ENCODE data around the gene SYMPK.
"Not testable (repeated sequence)": the region's sequence is repeated elsewhere in the genome, so short reads cannot be mapped to it uniquely, and the experiment has no call there.

The SYMPK gene

DNA sequence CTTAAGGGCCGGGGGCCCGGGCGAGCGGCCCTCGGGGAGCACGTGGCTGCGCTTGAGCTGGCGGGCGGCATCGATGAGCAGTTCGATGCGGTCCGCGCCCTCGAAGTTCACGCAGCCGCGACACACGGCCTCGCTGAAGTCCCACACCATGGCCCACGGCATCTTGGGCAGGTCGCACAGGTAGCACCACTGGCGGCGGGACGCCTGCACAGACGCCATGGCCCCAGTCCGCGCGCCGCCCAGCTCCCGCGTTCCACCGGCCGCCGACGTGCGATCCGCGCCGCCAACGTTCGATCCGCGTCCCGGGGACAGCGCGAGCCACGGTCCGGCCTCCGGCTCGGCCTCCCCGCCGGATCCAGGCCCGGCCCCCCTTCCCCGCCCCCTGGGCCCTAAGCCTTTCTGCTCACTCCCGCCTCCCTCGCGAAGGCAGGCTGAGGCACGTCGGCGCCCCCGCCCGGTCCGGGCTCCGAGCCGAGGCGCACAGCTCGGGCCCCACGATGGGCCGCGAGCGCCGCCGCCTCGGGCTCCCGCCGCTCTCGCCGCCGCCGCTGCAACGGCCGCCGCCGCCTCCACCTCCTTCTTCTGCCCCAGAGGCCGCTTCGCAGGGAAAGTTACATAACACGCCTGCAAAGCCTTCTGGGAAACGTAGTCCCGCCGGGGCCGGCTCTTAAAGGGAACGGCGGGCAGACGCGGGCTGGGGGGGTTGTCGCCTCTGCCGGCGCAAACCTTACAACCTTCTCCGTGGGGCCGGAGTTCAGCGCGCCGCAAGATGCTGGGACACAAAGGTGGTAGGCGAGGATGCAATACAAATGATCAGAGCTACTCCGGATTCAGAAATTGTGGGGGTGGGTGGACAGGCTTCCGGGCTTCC lies 22.8 kb upstream of the SYMPK start, which contains the start of gene IRF2BP1:
Gene IRF2BP1, minus strand, starts transcription at position 586 of the 871 bp plus-strand sequence. Its CDS starts 367 bp downstream, at position 219.
- DNase-seq (ENCODE audit: low read depth): peak; percentile 91

DNA sequence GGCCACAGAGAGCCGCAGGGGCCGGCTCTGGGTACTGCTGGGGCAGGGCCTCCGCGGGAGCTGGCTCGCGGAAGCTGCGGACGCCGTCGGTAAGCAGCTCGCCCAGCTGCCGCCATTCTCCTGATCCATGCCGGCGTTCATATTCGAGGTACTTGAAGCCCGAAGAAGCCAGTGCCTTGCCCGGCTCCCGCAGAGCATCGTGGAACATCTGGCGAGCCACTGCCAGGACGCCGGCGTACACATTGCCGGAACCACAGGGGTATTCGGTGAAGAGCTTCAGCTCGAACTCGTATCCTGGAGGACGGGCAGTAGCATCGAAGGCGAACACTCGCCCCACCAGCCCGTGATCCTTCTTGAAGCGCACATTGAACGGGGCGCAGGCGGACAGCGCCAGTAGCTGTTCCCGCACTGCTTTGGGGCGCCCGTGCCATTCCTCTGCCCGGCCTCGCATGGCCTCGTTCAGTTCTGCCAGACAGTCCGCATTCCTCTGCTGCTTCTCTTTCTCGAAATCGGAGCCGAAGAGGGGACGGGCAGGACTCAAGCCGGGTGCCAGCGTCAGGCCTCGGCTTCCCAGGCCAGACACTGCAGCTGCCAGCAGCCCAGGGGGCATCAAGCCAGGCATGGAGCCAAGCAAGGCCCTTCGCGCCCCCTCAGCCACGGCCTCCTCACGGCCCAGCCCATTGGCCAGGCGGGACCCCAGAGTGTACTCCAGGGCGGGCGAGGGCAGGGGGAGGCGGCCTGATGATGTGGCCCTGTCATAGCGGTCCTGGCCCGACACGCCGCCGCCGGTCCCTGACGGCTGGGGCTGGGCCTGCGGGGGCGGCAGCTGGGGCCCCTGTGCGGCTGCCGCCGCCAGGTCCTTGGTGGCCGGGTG lies 22.0 kb upstream of the SYMPK start:
- peak; percentile 23 for DNase-seq (ENCODE audit: low read depth)

DNA sequence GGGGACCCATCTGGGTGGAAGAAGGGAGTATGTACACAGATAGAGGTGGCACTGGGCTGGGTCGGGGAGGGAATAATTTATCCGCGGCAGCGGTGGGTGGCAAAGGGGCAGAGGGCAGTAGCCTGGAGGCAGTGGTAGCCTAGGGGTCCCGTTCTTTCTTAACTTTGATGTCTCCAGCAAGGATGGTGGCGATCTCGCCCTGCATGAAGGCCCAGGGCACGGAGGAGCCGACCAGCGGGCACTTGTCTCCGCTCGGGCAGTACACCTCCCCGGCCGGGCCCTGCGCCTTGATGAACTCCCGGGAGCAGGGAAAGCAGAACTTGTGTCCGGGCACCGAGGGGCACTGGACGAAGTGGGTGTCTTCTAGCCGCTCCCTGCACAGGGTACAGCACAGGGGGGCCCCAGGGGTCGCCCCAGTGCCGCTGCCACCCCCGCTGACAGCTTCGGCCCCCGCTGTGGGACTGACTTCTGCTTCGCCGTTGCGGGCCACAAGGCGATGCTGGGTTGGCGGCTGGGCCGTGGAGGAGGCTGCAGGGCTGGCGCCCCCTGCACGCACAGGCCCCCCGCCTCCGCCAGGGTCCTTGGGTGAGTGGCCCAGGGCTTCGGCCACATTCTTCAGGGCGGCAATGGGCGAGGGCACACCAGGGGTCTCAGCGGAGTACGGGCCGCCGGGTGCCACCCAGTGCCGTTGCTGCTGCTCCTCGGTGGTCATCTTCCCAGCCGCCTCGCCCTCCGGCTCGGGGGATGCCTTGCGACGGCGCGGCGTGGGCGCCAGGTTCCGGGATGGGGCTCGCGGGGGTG lies 21.1 kb upstream of the SYMPK start:
- no peak for DNase-seq (ENCODE audit: low read depth)

DNA sequence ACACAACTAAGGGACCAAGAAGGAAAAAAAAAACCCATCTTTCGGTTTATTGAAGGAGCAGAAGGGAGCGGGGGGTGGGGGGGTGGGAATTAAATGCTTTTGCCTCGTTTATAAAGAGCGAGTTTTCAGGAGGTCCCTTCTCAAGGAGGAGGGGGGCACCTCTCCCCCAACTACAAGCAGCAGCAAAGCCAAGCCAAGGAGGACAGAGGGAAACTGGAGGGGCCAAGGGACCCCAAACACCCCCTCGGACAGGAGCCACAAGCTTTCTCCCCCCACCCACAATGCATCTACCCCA lies 20.6 kb upstream of the SYMPK start:
- no peak for DNase-seq (ENCODE audit: low read depth)

- peak; percentile 83 for DNase-seq (ENCODE audit: low read depth)
Measured at GRCh38 chr19:45882652-45883585, 20.0 kb upstream of the SYMPK start.

GRCh38 chr19:45881909-45882528 lies 19.1 kb upstream of the SYMPK start:
- no peak for DNase-seq (ENCODE audit: low read depth)

GRCh38 chr19:45881082-45881908 lies 18.3 kb upstream of the SYMPK start:
- DNase-seq (ENCODE audit: low read depth): no peak

- no peak for DNase-seq (ENCODE audit: low read depth)
Measured at GRCh38 chr19:45879971-45880370, 17.0 kb upstream of the SYMPK start.

DNA sequence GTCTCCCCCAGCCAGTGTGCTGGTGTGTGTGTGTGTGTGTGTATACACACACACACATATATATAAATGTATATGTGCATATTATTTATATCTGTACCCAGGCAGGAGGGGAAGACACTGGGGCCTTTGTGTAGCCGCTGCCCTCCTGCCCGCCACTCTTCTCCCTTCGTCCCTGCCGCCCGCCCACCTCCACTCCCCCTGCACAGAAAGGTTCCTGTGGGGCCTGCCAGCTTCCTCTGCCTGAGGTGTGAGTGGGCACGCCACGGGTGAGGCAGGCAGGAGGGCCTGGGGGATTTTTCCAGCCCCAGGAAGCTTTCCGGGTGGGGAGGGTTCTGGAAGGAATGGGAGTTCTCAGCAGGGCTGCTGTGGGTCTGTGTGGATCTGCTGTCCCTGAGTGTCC lies 16.1 kb upstream of the SYMPK start:
- DNase-seq (ENCODE audit: low read depth): no peak

DNA sequence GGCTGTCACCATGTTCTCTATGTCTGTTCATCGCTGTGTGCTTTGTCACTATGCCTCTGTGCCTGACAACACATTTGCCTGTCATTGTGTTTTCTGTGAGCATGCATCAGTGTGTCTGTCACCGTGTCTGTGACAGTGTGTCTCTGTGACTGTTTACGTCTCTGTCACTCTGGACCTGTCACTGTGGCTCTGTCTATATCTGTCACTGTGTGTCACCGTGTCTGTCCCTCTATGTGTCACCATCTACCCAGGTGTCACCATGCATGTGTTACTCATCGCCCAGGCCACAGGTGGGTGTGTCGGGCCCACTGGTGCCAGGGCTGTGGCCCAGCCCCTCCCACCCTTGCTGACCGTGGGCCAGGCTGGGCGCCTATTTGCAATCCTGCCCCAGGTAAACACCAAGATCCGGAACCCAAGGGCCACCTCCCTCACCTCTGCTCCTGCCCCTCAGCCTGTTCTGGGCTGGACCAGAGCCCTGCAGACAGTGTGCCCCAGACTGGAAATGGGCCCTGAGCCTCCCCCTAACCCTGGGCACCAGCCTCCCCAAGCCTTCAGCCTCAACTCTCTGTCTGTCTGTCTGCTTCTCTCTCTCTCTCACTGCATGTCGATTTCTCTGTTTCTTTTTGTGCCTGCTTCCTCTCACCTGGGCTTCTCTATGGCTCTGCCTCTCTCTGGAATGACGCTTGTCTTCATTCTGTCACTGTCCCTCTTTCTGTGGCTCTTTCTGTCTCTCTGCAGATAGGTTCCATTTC lies 15.3 kb upstream of the SYMPK start:
- no peak for DNase-seq (ENCODE audit: low read depth)

DNA sequence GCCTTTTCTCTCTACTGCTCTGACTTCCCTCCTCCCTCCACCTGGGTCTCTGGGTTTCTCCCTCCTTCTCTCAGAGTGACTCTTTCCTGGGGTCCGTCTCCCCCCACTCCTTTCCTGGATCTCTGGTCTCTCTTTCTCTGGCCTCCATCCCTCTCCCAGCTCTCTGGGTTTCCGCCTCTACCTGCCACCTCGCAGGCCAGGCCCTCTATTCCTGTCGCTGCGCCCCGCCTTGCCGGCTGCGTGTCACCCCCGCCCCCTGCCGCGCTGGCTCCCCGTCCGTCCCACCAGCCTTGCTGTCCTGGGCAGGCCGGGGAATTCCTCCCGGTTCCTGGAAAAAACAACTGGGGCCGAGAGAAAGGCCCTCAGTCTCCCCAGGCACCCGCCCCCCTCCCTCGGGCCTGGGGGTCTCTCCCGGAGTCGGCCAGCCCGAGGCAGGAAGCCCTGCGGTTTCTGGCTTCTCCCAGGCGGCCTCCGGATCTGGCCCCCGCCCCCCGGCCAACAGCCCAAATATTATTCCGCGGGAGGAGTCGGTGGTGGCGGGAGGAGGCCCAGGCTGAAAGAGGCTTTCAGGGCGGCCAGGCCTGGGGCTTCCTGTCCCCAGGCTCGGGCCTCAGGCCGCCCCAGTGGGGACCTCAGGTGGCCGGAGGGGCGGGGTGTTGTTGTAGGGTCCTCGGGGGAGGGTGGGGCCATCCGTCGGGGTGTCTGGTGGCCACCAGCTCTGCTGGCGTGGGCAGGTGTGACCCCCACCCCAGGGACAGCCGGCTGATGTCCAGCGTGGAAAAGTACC lies 13.7 kb upstream of the SYMPK start:
- DNase-seq (ENCODE audit: low read depth): no peak

DNA sequence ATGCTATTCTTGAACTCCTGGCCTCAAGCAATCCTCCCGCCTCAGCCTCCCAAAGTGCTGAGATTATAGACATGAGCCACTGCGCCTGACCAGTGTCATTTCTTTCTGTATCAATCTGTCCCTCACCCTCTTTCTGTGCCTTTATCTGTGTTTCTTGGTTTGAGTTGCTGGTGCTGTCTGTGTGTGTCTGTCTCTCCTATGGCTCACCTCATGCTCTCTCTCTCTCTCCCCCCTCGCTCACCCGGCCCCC lies 13.1 kb upstream of the SYMPK start:
- no peak for DNase-seq (ENCODE audit: low read depth)

- DNase-seq (ENCODE audit: low read depth): no peak
Measured at GRCh38 chr19:45874620-45874966, 11.6 kb upstream of the SYMPK start.

DNA sequence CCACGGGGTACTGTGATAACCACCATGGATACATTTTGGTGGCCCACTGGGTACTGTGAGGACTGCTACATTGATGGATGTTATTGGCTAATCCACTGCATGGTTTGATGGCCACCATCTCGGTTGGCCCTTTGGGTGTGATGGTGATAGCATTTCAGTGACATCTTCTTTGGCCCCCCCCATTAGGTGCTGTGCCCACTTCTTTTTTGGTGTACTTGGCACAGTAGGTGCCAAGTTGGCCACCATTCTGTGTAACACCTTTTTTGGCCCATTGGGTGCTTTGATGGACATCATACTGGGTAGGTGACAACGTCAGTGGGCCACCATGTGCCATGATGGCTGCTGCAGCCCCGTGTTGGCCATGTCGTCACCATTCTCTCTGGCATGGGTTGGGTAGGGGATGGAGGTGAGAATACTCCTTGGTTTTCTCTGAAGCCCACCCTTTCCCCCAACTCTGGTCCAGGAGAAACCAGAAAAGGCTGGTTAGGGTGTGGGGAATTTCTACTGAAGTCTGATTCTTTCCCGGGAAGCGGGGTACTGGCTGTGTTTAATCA lies 10.3 kb upstream of the SYMPK start:
- DNase-seq (ENCODE audit: low read depth): no peak

DNA sequence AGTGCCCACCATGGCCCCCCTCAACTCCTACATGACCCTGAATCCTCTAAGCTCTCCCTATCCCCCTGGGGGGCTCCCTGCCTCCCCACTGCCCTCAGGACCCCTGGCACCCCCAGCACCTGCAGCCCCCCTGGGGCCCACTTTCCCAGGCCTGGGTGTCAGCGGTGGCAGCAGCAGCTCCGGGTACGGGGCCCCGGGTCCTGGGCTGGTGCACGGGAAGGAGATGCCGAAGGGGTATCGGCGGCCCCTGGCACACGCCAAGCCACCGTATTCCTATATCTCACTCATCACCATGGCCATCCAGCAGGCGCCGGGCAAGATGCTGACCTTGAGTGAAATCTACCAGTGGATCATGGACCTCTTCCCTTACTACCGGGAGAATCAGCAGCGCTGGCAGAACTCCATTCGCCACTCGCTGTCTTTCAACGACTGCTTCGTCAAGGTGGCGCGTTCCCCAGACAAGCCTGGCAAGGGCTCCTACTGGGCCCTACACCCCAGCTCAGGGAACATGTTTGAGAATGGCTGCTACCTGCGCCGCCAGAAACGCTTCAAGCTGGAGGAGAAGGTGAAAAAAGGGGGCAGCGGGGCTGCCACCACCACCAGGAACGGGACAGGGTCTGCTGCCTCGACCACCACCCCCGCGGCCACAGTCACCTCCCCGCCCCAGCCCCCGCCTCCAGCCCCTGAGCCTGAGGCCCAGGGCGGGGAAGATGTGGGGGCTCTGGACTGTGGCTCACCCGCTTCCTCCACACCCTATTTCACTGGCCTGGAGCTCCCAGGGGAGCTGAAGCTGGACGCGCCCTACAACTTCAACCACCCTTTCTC lies 9.4 kb upstream of the SYMPK start:
- DNase-seq (ENCODE audit: low read depth): no peak

DNA sequence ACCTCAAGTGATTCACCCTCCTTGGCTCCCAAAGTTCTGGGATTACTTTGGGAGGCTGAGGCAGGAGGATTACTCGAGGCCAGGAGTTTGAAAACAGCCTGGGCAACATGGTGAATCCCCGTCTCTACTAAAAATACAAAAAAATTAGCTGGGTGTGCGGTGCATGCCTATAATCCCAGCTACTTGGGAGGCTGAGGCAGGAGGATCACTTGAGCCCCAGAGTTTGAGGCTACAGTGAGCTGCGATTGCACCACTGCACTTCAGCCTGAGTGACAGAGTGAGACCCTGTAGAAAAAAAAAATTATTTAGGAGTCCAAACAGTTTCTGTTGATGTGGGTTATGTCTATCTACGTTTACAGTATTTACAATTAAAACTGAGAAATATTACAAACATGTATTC lies 7.9 kb upstream of the SYMPK start:
- DNase-seq (ENCODE audit: low read depth): no peak

- DNase-seq (ENCODE audit: low read depth): not testable (repeated sequence)
Measured at GRCh38 chr19:45867241-45867640, 4.3 kb upstream of the SYMPK start.

All from fibroblast of gingiva (primary cell).